ENCODE measurements around the gene WFIKKN1.
A peak's percentile ranks its signal among the peaks of the same experiment; 100 is the strongest.

The WFIKKN1 gene

DNA sequence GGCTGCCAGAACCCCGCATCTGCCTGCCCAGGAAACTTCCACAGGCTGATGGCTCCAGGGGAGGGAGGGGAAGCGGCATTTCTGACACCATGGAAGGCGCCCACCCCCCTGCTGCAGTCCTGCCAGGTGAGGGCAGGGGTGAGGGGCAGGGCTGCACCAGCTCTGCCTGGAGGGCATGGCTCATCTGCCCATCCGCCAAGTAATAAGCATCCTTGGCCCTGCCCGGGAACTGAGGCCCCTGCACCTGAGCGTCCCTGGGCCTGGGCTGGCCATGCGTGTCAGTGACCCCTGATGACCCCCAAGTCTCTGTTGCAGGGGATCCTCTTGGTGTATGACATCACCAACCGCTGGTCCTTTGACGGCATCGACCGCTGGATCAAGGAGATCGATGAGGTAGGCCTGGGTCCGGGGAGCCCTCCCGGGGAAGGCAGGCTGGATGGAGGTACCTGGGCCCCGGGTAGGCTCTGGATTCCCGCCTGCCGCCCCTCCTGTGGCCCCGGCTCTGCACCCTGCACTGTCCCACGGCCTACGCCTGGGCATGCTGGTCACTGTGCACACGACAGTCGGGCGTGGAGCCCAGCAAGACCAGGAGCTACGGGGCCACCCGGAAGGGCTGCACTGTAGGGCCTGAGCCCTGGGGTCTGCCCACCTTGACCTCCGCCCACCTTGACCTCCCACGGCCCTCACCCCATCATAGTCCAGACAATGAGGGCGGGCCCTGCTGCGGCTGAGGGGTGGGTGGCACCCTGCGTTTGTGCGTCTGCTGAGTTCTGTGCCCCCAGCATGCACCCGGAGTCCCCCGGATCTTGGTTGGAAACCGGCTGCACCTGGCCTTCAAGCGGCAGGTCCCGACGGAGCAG lies 5.4 kb upstream of the WFIKKN1 start:
- H3K27me3 Mint-ChIP-seq, result no peaks in the 10 kb centered on the region
- H3K4me1 Mint-ChIP-seq, result no peaks in the 10 kb centered on the region
- H3K9me3 Mint-ChIP-seq, result no peaks in the 10 kb centered on the region
- peak overlapping the region; percentile 19 for H3K27ac Mint-ChIP-seq
- H3K4me3 Mint-ChIP-seq, result no peak overlapping the region
- CTCF ChIA-PET, result interaction anchor here (1.2 kb wide), 1 partner anchor 25 kb away, joined by 3 read pairs; no protein-coding TSS in a partner anchor
- peaks cover 3% of the 10 kb centered on the region for H3K36me3 Mint-ChIP-seq
- DNase-seq, result no peak

DNA sequence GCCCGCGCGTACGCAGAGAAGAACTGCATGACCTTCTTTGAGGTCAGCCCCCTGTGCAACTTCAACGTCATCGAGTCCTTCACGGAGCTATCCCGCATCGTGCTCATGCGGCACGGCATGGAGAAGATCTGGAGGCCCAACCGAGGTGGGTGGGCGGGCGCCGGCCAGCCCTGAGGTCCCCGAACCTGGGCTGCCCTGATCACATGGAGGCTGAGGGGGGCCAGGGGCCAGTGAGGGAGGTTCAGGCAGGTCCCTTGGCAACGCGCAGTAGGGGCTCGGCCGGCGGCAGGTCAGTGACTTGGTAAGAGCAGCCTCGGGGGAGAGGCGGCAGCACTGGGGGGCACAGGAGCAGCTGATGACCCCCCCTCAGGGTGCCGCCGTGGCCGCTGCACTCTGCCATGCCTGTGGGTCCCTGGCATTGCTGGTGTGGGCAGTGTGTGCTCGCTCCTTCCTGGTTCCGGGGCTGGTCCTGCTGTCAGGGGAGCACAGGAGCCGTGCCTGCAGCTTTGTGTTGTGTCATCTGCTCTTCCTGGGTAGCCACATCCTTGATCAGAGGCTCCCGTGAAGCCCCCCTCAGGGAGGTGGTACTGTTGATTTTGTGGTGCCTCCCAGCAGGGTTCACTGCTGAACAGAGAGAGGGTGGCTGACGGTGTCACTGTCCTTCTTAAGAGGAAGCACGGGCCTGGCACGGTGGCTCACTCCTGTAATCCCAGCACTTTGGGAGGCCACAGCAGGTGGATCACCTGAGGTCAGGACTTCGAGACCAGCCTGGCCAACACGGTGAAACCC lies 4.6 kb upstream of the WFIKKN1 start:
- Mint-ChIP-seq H3K27me3 (no peaks in the 10 kb centered on the region), H3K9me3 (no peaks in the 10 kb centered on the region), H3K27ac (no peak overlapping the region), H3K36me3 (peaks cover 3% of the 10 kb centered on the region), H3K4me3 (no peak overlapping the region), H3K4me1 (no peaks in the 10 kb centered on the region)
- DNase-seq, result no peak
- CTCF ChIA-PET, result no interaction called here

DNA sequence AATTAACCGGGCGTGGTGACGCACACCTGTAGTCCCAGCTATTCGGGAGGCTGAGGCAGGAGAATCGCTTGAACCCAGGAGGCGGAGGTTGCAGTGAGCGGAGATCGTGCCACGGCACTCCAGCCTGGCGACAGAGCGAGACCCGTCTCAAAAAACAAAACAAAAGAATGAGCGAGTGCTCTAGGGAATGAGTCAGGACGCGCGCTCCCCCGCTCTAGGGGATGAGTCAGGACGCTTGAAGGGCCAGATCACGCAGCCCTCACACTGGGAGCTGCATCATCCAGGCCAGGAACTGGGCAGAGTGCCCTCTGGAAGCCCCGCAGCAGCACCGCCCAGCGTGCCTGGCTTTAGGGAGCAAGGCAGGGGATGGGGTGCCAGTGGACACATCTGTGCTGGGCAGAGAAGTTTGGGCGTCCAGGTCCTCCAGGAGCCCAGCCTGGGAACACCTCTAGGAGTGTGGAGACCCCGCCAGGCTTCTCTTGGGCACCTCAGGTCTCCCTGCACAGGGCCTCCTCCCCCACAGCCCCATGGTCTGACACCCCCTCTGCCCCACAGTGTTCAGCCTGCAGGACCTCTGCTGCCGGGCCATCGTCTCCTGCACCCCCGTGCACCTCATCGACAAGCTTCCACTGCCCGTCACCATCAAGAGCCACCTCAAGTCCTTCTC lies 3.9 kb upstream of the WFIKKN1 start:
- Mint-ChIP-seq H3K27me3 (peaks cover 3% of the 10 kb centered on the region), H3K27ac (no peak overlapping the region), H3K36me3 (peaks cover 3% of the 10 kb centered on the region), H3K9me3 (no peaks in the 10 kb centered on the region), H3K4me3 (no peak overlapping the region), H3K4me1 (no peaks in the 10 kb centered on the region)
- DNase-seq, result no peak
- CTCF ChIA-PET, result no interaction called here

DNA sequence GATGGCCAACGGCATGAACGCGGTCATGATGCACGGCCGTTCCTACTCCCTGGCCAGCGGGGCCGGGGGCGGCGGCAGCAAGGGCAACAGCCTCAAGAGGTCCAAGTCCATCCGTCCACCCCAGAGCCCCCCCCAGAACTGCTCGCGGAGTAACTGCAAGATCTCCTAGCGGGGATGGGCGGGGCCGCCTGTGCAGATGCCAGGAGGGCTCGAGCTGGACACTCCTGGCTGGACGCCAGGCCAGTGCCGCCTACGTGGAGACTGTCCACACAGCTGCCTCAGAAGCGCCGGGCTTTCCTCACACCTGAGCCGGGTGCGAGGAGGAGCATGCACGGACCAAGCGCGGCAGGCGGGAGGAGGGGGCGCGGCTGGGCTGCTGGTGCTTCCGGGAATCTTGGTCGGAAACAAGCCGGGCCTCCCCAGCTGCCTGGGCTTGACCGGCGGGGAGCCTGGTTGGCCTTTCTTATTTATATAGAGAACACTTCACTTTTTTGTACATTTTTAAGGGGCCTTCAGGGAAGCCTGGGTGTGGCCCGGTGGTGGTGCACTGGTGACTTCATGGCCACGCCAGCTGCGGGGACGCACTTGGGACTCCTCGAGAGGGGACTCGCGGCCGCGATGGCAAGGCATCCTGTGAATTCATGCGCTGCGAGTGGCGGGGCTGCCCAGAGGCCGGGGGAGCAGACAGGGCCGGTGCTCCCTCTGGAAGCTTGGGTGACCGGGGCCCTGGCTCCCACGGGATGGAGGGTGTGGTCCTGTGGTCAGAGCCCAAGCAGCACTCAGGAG lies 3.1 kb upstream of the WFIKKN1 start:
- Mint-ChIP-seq H3K4me1 (no peaks in the 10 kb centered on the region), H3K27ac (no peak overlapping the region), H3K36me3 (peaks cover 3% of the 10 kb centered on the region), H3K27me3 (peaks cover 3% of the 10 kb centered on the region), H3K4me3 (no peak overlapping the region), H3K9me3 (no peaks in the 10 kb centered on the region)
- CTCF ChIA-PET, result no interaction called here
- DNase-seq, result no peak

DNA sequence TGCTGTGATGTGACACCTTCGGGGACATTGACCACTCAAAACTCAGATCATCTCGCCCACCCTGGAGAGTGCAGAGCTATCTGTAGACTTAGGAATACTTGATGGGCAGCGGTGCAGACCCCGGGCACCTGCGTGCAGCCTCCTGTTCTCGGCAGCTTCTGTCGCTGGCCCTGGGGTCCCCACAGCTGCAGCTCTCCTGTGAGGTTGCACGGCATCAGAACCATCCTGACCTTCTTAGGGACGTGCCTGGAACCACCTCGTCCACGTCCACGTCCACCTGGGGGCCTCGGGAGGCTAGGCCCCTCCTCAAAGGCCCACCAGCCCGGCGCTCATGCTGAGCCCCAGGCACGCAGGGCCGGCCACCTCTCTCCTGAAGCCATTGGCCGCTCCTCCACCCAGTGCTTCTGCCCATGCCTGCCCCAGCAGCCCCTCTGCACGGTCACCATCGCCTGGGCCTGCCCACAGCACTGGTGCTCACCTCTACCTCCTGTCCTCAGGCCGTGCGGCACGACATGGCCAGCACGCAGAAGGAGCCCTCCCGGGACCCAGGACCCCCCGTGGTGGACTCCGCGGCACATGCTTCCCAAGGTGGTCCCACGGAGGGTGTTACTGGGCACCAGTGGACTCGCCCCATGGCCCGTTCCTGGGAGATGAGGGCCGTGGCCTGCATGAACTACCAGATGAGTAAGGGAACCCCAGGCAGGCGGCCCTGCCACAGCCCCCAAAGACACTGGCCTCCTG lies 2.3 kb upstream of the WFIKKN1 start:
- H3K4me1 Mint-ChIP-seq, result no peaks in the 10 kb centered on the region
- no peak overlapping the region for H3K4me3 Mint-ChIP-seq
- peaks cover 3% of the 10 kb centered on the region for H3K36me3 Mint-ChIP-seq
- H3K27me3 Mint-ChIP-seq, result peaks cover 3% of the 10 kb centered on the region
- no peak overlapping the region for H3K27ac Mint-ChIP-seq
- no peak for DNase-seq
- H3K9me3 Mint-ChIP-seq, result no peaks in the 10 kb centered on the region
- CTCF ChIA-PET, result no interaction called here

DNA sequence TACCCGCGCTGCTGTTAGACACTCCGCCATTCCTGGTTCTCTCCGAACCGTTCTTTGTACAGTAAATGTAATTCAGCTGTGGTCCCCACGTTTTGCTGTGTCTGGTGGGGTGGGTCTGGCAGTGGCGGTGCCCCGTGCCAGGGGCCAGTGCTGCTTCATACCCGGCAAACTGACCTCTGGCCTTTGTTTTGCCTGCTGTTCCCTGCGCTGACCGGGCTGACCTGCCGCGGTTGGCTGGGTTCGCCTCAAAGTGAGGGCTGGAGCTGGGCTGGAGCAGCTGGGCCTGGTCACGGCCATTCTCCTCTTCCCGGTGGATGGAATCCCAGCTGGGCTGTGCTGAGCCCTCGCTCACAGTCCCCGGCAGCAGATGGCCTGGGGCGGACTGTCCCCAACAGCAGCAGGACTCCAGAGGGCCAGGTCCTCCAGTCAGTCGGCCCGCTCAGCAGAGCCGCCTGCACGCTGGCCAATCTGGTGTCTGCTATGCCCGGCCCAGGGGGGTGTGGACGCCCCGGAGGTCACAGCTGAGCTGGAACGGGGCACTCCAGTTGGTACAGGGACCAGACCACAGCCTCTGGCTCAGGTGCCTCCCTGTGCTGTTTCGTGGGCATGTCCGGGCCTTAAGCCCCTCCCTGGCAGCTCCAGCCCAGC lies 1.5 kb upstream of the WFIKKN1 start:
- peaks cover 3% of the 10 kb centered on the region for H3K4me1 Mint-ChIP-seq
- H3K27me3 Mint-ChIP-seq, result peaks cover 3% of the 10 kb centered on the region
- peaks cover 3% of the 10 kb centered on the region for H3K36me3 Mint-ChIP-seq
- DNase-seq, result no peak
- no peak overlapping the region for H3K27ac Mint-ChIP-seq
- CTCF ChIA-PET, result no interaction called here
- no peaks in the 10 kb centered on the region for H3K9me3 Mint-ChIP-seq
- H3K4me3 Mint-ChIP-seq, result no peak overlapping the region

DNA sequence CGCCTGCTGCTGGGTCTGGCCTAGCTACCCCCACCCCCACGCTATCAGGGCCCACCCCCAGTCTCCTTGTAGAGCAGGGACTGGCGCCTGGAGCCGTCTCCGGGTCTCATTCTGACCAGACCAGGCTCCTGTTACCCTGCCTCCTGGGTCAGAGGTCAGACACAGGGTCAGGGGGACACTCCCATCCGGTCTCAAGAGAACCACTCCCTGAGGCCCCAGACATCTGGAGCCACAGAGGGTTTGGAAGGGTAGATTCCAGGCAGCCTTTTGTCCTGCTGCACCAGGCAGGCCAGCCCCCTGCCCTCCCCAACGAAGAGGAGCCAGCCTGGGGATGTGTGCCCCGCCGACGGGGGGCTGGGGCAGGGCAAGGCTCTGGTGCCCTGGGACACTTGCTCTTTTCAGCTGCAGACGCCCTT lies 944 bp upstream of the WFIKKN1 start:
- Mint-ChIP-seq H3K9me3 (no peaks in the 10 kb centered on the region), H3K4me1 (peaks cover 6% of the 10 kb centered on the region), H3K27me3 (peaks cover 3% of the 10 kb centered on the region), H3K36me3 (peaks cover 3% of the 10 kb centered on the region), H3K27ac (no peak overlapping the region), H3K4me3 (no peak overlapping the region)
- CTCF ChIA-PET, result no interaction called here
- no peak for DNase-seq

DNA sequence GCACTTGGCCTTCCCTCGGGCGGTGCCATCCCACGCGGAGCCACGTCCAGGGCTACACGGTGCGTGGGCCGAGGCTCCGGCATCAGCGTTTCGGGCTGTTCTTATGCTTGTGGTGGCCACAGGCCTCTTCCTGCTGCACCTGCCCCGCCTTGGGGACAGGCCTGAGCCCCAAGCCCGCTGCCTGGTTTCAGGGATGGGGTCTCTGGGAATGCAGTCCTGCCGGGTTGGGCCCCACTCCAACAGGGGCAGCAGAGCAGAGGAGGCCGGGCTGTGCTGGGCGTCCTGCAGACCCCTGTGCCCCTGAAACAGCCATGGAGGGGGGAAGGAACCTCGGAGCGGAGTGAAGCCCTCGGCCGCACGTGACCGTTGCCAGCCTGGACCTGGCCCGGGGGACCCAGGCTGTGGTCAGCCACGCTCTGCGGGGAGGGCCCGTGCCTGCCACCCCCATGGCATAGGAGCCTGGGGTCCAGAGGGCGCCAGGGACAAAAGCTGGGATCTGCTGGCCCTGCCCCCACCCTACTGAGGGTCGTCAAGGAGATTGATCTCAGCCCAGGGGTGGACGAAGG lies 453 bp upstream of the WFIKKN1 start:
- DNase-seq, result no peak
- no peak overlapping the region for H3K27ac Mint-ChIP-seq
- peaks cover 3% of the 10 kb centered on the region for H3K27me3 Mint-ChIP-seq
- H3K4me1 Mint-ChIP-seq, result peaks cover 8% of the 10 kb centered on the region
- peaks cover 3% of the 10 kb centered on the region for H3K36me3 Mint-ChIP-seq
- CTCF ChIA-PET, result no interaction called here
- no peaks in the 10 kb centered on the region for H3K9me3 Mint-ChIP-seq
- no peak overlapping the region for H3K4me3 Mint-ChIP-seq

DNA sequence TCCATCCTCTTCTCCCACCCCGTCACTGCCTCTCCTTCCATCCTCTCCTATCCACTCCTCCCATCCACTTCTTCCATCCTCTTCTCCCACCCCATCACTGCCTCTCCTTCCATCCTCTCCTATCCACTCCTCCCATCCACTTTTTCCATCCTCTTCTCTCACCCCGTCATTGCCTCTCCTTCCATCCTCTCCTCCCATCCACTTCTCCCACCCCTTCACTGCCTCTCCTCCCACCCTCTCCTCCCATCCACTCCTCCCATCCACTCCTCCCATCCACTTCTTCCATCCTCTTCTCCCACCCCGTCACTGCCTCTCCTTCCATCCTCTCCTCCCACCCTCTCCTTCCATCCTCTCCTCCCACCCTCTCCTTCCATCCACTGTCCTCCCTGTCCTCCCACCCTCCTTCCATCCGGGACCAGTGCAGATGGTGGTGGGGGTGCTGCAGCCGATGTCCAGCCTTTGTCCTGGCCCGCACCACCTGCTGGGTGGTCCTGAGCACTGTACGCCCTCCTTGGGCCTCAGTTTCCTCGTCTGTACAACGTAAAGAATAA lies 1.1 kb downstream of the WFIKKN1 start:
- DNase-seq, result no peak
- Mint-ChIP-seq H3K4me1 (peaks cover 12% of the 10 kb centered on the region), H3K27me3 (peaks cover 10% of the 10 kb centered on the region), H3K9me3 (no peaks in the 10 kb centered on the region), H3K36me3 (peaks cover 6% of the 10 kb centered on the region), H3K4me3 (no peak overlapping the region), H3K27ac (no peak overlapping the region)
- CTCF ChIA-PET, result no interaction called here

DNA sequence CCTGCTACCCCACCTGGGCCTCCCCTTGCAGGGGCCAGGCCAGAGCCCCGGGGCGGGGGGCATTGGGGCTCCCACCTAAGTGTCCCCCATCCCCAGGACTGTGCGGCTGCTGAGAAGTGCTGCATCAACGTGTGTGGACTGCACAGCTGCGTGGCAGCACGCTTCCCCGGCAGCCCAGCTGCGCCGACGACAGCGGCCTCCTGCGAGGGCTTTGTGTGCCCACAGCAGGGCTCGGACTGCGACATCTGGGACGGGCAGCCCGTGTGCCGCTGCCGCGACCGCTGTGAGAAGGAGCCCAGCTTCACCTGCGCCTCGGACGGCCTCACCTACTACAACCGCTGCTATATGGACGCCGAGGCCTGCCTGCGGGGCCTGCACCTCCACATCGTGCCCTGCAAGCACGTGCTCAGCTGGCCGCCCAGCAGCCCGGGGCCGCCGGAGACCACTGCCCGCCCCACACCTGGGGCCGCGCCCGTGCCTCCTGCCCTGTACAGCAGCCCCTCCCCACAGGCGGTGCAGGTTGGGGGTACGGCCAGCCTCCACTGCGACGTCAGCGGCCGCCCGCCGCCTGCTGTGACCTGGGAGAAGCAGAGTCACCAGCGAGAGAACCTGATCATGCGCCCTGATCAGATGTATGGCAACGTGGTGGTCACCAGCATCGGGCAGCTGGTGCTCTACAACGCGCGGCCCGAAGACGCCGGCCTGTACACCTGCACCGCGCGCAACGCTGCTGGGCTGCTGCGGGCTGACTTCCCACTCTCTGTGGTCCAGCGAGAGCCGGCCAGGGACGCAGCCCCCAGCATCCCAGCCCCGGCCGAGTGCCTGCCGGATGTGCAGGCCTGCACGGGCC lies 1.9 kb downstream of the WFIKKN1 start:
- peaks cover 12% of the 10 kb centered on the region for H3K4me1 Mint-ChIP-seq
- CTCF ChIA-PET, result no interaction called here
- no peaks in the 10 kb centered on the region for H3K9me3 Mint-ChIP-seq
- H3K27me3 Mint-ChIP-seq, result peaks cover 10% of the 10 kb centered on the region
- H3K36me3 Mint-ChIP-seq, result peaks cover 6% of the 10 kb centered on the region
- H3K4me3 Mint-ChIP-seq, result no peak overlapping the region
- H3K27ac Mint-ChIP-seq, result no peak overlapping the region
- no peak for DNase-seq

DNA sequence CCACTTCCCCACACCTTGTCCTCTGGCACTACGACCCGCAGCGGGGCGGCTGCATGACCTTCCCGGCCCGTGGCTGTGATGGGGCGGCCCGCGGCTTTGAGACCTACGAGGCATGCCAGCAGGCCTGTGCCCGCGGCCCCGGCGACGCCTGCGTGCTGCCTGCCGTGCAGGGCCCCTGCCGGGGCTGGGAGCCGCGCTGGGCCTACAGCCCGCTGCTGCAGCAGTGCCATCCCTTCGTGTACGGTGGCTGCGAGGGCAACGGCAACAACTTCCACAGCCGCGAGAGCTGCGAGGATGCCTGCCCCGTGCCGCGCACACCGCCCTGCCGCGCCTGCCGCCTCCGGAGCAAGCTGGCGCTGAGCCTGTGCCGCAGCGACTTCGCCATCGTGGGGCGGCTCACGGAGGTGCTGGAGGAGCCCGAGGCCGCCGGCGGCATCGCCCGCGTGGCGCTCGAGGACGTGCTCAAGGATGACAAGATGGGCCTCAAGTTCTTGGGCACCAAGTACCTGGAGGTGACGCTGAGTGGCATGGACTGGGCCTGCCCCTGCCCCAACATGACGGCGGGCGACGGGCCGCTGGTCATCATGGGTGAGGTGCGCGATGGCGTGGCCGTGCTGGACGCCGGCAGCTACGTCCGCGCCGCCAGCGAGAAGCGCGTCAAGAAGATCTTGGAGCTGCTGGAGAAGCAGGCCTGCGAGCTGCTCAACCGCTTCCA lies 2.7 kb downstream of the WFIKKN1 start:
- Mint-ChIP-seq H3K27ac (no peak overlapping the region), H3K27me3 (peaks cover 10% of the 10 kb centered on the region), H3K4me1 (peaks cover 12% of the 10 kb centered on the region), H3K4me3 (no peak overlapping the region), H3K9me3 (no peaks in the 10 kb centered on the region), H3K36me3 (peaks cover 6% of the 10 kb centered on the region)
- CTCF ChIA-PET, result no interaction called here
- DNase-seq, result no peak
